PC-3 (cell line): ENCODE results near the gene PCDHGB7.
"Not testable (repeated sequence)": the region's sequence is repeated elsewhere in the genome, so short reads cannot be mapped to it uniquely, and the experiment has no call there.

Experiments used
- EZH2 ChIP-seq: fragments of 300-600 bp; sonication (generic); IDR thresholded peaks from one replicate; pipeline ENCODE4 v1.6.1; 2017; ENCODE audit warnings: antibody characterized with exemption, mild to moderate bottlenecking, low read length; ENCODE audit not compliant: unreplicated experiment
- EZH2phosphoT487 ChIP-seq: fragments of 300-600 bp; sonication (generic); IDR thresholded peaks from 2 replicates; pipeline ENCODE4 v1.6.1; 2018; ENCODE audit warnings: mild to moderate bottlenecking, antibody characterized with exemption, low read length, borderline replicate concordance
- TF ChIP-seq, protein P1 (sequence below): fragments of 300-600 bp; sonication (generic); conservative IDR thresholded peaks from 2 replicates; pipeline ENCODE4 v1.5.1; 2017; ENCODE audit warnings: antibody characterized with exemption, low read depth, mild to moderate bottlenecking, low read length

DNA sequence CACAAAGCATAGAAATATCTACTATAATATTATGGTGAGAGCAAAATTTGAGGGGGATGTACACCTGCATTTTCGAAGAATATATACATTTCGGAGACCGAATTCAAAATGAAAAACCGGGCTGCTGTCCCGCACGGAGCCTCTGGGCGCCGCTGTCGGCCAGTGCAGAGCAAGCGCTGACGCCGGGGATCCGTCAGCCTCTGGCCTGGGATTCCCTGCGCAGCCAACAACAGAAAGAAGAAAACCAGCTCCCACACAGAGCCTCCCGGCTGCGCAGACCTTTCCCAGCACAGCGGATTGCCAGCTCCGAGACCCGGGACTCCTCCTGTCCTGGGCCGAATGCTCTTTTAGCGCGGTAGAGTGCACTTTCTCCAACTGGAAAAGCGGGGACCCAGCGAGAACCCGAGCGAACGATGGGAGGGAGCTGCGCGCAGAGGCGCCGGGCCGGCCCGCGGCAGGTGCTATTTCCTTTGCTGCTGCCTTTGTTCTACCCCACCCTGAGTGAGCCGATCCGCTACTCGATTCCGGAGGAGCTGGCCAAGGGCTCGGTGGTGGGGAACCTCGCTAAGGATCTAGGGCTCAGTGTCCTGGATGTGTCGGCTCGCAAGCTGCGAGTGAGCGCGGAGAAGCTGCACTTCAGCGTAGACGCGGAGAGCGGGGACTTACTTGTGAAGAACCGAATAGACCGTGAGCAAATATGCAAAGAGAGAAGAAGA is 9.5 kb upstream of the PCDHGB7 start, which contains the start of gene PCDHGB6:
- TF ChIP-seq, protein P1, sequence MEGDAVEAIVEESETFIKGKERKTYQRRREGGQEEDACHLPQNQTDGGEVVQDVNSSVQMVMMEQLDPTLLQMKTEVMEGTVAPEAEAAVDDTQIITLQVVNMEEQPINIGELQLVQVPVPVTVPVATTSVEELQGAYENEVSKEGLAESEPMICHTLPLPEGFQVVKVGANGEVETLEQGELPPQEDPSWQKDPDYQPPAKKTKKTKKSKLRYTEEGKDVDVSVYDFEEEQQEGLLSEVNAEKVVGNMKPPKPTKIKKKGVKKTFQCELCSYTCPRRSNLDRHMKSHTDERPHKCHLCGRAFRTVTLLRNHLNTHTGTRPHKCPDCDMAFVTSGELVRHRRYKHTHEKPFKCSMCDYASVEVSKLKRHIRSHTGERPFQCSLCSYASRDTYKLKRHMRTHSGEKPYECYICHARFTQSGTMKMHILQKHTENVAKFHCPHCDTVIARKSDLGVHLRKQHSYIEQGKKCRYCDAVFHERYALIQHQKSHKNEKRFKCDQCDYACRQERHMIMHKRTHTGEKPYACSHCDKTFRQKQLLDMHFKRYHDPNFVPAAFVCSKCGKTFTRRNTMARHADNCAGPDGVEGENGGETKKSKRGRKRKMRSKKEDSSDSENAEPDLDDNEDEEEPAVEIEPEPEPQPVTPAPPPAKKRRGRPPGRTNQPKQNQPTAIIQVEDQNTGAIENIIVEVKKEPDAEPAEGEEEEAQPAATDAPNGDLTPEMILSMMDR: not testable (repeated sequence)
- not testable (repeated sequence) for TF ChIP-seq EZH2phosphoT487, EZH2
